HS-27A (cell line): ENCODE results near the gene CYB5R3.
"Not testable (repeated sequence)": the region's sequence is repeated elsewhere in the genome, so short reads cannot be mapped to it uniquely, and the experiment has no call there.

Experiments
- DNase-seq: peaks from one replicate; pipeline ENCODE4 v3.0.0-alpha.2; 2012; ENCODE audit warnings: low read depth, missing footprints

Gene CYB5R3

DNA sequence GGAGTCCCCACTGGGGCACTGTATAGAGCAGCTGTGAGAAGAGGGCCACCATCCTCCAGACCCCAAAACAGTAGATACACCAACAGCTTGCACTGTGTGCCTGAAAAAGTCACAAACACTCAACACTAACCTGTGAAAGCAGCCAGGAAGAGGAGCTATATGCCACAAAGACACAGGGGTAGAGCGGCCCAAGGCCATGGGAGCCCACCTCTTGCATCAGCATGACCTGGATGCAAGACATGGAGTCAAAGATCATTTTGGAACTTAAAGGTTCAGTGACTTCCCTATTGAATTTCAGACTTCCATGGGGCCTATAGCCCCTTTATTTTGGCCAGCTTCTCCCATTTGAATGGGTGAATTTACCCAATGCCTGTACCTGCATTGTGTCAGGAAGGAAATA lies 29.7 kb upstream of the CYB5R3 start:
- no peak for DNase-seq

DNA sequence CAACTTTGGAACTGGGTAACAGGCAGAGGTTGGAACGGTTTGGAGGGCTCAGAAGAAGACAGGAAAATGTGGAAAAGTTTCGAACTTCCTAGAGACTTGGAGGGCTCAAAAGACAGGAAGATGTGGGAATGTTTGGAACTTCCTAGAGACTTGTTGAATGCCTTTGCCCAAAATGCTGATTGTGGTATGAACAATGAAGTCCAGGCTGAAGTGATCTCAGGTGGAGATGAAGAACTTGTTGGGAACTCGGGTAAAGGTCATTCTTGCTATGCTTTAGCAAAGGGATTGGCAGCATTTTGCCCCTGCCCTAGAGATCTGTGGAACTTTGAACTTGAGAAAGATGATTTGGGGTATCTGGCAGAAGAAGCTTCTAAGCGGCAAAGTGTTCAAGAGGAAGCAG lies 28.7 kb upstream of the CYB5R3 start:
- DNase-seq = not testable (repeated sequence)

DNA sequence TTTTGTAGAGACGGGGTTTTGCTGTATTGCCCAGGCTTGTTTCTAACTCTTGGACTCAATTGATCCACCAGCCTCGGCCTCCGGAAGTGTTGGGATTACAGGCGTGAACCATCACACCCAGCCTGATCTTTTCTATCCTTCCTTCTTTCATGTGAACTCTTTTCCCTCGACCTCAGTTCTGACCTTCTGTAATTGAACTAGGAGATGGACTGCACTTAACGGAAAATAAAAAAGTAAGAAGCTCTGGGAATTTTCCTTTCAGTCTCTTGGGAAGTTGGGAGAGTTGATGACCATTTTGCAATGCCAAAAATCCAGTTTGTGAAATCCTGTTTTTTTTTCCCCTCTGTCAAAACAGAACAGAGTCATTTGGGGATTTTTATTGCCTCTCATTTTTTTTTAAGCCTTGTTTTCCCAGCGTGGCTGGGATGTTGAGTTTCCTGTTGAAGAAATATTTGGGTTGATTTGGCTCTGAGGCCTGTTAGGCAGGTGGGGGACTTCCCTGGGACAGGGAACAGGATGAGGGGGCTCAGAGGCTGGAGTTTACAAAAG lies 26.9 kb upstream of the CYB5R3 start:
- no peak for DNase-seq

DNA sequence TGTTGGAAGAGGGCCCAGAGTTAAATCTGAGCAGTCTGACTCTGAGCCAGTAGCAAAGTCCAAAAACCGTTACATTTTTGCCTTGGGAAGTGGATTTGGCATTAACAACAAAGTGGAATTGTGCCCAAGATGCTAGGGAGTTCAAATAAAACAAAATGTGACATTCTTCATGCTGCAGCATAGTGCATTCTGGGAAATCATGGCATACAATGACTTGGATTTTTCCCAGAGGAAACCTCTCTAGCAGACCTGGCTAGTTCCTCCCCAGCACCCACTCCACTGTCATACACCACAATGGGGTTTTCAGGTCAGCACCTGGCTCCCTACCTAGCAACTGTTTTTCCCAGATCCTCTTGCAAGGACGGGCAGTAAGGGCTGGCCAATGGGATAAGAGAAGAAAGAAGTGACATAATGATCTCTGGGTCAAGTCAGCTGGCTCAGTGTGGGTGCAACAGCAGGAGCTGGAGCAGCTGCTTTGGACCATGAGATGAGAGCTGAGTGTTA lies 24.8 kb upstream of the CYB5R3 start:
- no peak for DNase-seq

DNA sequence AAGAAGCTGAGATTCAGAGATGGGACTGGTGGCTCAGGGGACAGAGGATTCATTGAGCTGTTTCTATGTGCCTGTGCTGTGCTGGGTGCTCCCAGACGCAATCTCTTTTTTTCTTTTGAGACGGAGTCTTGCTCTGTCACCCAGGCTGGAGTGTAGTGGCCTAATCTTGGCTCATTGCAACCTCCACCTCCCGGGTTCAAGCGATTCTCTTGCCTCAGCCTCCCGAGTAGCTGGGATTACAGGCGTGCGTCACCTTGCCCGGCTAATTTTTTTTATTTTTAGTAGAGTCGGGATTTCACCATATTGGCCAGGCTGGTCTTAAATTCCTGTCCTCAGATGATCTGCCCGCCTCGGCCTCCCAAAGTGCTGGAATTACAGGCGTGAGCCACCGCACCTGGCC lies 23.9 kb upstream of the CYB5R3 start:
- DNase-seq = not testable (repeated sequence)

DNA sequence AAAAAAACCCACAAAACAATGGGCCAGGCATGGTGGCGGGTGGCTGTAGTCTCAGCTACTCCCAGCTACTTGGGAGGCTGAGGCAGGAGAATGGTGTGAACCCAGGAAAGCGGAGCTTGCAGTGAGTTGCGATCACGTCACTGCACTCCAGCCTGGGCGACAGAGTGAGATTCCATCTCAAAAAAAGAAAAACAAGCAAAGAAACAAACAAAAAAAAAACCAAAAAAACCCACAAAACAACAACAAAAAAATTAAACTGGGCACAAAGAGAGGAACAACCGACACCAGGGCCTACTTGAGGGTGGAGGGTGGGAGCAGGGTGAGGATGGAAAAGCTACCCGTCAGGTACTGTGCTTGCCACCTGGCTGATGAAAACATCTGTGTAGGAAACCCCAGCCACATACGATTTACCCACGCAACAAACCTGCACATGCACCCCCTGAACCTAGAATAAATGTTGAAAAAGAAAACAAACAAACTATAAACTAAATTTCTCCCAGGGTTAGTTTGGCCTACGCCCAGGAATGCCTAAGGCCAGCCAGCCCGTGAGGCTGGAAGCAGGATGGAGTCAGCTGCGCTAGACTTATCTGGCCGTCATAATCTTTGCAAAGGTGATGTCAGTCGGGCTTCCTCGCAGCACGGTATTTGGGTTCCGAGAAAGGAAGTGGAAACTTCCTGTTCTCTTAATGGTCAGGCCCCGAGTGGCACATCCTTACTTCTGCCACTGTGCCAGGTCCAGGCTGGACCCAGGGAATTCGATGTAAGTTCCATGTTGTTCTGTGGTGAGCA lies 21.9 kb upstream of the CYB5R3 start:
- DNase-seq = no peak

DNA sequence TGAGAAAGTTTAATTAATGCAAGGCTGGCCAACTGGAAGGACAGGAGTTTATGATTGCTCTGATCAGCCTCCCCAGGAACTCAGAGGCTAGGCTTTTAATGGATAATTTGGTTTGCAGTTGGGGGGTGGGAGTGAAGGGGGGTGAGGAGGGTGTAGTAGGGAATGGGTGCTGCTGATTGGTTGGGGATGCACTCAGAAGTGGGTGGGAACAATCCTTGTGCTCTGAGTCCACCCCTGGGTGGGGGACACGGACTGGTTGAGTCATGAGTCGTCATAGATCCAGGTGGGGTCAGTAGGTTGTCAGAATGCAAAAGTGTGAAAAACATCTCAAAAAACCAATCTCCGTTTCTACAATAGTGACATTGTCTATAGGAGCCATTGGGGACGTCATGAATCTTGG lies 20.9 kb upstream of the CYB5R3 start:
- DNase-seq = no peak

DNA sequence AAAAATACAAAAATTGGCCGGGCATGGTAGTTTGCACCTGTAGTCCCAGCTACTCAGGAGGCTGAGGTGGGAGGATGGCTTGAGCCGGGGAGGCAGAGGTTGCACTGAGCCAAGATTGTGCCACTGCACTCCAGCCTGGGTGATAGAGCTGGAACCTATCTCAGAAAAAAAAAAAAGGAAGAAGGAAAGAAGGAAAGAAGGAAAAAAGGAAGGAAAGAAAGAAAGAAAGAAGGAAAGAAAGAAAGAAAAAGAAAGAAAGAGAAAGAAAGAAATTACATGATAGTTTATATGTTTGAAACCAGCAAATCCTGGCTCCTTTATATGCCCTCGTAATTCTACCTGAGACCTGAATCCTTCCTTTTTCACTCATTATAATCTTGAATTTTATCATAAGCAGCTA lies 17.2 kb upstream of the CYB5R3 start:
- not testable (repeated sequence) for DNase-seq

DNA sequence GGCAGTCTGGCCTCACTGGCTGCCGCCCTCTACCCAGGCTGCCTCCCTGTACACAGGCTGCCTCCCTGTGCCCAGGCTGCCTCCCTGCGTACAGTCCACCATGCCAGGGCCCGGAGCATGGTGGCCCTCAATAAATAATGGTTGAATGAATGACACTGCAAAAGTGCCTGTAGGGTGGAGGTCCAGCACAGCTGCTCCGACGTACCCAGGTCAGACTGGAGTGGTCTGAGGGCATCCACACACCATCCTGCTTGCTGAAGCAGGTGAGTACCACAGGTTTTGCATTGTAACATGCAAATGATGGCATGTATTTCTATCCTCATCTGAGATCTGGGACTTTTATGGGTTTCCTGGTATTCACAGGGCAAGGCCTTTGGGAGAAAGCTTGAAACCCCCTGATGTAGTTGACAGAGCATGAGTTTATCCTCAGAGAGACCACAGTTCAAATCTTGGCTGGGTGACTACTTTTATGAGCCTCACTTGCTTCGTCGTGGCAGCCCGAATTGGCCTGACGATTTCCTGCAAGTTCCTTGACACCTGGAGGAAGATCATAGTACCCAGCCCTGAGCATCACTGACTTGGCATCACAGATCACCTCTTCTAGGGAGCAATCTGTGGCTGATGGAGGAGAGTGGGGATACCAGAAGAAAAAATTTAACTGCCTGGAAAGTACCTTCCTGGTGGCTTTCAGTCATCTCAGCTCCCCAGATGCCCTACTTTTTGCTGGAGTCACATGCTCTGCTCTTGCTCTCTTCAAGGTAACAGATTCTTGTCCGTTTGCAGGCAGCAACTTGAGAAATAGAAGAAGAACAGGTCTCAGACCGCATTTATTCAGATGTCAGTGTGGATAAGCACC lies 16.0 kb upstream of the CYB5R3 start:
- no peak for DNase-seq

DNA sequence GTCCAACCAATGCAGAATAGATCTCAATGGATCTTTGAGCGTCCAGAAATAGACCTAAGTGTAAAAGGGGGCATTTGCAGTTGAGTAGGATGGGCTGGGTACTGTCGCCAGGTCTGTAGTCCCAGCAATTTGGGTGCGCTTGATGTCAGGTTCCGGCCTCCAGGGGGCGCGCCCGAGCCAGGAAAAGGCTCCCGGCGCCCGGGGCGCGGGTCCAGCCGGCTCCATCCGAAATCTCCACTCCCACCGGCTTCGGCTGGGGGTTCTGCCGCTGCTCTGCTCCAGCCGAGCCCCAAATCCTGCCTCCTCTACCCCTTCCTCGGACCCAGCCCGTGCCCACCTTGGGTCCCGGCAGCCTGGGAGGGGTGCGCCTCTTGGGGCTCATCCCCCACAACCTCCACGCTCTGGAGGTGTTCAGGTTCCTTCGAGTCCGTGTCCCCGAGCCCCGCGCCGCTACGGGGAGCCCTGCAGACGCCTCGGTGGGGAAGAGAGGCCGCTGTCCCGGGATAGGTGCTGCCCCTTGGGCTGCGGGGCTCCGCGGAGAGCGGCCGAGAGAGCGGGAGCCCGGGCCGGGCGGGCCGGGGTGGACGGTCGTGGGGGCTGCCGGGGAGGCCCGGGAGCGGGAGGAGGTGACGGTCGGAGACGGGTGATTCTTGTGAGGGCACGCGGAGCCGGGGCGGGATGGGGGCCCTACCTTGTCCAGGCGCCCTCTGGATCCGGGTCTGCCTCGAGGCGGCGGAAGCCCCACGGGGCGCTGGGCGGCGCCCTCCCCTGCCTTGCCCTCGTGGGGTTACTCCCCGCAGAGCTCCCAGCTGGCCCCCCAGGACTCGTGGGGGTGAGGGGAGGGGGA lies 13.0 kb upstream of the CYB5R3 start:
- no peak for DNase-seq

DNA sequence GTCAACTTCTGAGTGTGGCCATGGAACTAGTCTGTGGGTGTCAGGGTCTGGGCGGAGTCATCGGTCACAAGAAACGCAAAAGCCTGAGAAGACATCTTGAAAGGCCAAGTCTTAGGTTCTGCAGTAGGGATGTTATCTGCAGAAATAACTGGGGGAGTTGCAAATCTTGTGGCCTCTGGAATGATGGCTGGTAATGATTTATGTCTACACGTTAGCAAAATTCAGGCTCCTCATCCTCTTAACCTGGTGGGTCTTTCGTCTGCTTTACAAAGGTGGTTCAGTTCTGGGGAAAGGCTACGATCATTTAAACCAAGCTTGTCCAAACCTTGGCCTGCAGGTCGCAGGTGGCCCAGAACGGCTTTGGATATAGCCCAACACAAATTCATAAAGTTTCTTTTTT lies 7.4 kb upstream of the CYB5R3 start:
- DNase-seq = no peak

DNA sequence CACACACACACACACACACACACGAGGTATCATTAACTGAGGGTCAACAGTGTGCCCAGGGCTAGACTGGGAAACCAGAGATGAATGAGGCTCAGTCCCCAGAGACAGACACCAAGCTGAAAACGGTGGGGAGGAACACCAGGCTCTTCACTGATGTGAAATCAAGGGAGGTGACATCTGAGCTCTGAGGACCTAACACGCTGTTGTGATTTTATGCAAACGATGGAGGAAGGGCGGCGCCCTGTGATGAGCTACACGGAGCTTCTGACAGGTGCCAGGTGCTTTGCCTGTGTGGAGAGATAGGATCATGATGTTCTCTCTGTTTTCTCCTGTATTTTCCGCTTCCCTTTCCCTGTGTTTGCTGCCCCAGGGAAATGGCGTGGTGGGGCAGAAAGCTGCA lies 6.5 kb upstream of the CYB5R3 start:
- no peak for DNase-seq

DNA sequence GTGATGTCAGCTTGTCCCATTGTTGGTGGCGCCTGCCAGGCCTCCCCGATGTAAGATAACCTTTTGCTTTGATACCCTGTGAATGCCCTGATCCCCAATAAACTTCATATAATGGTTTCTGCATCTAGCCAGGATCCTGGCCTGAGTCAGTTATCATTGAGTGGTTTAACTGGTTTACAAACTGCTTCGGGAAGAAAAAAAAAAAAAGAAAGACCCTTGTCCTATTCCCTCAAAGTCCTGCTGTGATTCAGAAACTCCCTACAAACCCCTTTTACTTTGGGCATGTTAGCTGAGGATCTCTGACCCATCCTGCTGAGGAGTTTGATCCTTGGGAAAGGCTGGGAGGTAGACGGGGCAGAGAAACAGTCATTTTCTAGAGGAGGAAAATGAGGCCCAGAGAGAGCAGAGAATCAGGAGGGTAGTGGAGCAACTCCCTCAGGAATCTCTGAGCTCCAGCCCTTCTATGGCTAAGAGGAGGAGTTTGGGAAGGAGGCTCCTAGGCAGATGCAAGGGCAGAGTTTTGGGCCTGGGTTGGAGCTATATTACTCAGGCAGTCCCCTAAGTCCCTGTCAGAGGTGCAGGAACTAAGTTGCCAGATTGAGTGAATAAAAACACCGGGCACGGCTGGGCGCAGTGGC lies 5.4 kb upstream of the CYB5R3 start:
- DNase-seq = no peak

DNA sequence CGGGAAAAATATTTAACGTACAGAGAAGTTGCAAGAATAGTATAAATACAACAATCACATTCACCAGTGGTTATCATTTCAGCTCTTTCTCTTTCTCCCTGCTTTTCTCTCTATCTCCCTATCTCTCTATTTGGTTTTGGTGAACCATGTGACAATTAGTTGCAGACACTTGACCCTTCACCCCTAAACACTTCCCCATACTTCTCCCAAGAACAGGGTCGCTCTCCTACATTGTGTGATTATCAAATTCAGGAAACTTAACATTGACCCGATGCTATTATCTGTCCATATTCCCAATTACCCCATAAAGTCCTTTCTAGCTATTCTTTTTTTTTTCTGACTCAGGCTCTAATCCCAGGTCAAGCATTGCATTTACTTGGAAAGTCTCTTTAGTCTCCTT lies 4.8 kb upstream of the CYB5R3 start:
- DNase-seq = no peak

DNA sequence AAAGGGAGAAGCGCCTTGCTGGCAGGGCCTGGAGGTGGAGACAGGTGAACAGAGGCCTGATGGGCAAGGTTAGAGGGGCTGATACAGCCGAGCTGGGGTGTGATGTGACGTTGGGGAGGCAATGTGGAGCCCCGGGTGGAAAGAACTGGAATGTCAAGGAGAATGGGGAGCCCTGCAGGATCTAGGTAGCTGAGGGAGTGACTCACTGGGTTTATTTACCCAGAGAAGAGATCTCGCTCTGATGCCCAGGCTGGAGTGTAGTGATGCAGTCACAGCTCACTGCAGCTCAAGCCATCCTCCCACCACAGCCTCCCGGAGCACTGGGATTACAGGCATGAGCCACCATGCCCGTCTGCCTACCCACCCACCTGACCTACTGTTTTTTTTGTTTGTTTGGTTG lies 1.9 kb upstream of the CYB5R3 start:
- DNase-seq = no peak

DNA sequence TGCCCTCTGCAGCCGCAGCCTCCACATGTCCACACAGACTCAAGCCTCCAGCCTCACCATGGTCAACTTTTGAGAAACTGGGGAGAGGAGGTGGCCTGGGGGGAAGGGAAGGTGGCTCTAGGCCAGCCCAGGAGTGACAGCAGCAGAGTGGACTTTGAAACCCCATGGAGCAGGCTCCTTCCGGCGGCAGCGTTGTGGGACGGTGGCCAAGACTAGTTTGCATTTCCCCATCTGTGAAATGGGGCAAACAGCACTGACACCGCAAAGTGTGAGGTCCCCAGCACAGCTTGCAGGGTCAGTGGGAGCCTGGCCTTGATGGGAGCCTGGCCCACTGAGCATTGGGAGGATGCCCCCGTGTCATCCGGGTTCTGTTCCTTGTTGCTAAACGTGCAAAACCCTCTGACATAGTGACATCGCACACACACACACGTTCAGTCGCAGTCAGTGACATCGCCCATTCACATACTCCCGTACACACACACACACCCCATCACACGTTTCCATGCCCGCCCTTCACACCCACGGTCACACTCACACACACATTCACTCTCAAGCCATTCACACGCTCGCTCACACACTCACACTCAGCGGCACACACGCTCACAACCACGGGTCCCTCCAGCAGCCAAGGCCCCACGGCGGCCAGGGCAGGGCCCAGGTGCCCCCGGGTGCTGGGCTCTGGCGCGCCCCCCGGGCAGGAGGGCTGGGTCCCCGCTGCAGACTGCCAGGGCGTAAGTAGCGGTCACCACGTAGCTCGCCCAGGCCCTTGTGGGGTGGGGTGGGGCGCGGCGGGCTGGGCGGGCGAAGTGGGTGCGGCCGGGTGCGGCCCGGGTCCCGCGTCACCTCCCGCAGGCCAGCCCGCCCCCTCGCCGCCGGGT lies 585 bp downstream of the CYB5R3 start:
- DNase-seq = no peak

DNA sequence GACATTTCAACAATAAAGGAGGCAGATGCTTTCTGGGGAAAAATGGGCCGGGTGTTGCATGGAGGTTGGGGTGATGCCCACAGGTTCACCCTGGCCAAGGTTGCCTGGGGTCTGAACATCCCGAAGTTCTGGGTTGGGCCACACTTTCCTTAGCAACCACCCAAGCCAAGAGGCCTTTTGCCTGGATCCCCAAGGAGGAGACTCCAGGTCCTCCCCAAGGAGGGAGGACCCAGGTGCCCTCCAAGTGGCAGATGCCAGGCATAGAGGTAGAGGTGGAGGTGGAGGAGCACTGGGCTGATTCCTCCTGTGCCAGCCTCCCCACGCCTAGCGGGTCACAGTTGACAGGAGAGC lies 1.2 kb downstream of the CYB5R3 start:
- no peak for DNase-seq

DNA sequence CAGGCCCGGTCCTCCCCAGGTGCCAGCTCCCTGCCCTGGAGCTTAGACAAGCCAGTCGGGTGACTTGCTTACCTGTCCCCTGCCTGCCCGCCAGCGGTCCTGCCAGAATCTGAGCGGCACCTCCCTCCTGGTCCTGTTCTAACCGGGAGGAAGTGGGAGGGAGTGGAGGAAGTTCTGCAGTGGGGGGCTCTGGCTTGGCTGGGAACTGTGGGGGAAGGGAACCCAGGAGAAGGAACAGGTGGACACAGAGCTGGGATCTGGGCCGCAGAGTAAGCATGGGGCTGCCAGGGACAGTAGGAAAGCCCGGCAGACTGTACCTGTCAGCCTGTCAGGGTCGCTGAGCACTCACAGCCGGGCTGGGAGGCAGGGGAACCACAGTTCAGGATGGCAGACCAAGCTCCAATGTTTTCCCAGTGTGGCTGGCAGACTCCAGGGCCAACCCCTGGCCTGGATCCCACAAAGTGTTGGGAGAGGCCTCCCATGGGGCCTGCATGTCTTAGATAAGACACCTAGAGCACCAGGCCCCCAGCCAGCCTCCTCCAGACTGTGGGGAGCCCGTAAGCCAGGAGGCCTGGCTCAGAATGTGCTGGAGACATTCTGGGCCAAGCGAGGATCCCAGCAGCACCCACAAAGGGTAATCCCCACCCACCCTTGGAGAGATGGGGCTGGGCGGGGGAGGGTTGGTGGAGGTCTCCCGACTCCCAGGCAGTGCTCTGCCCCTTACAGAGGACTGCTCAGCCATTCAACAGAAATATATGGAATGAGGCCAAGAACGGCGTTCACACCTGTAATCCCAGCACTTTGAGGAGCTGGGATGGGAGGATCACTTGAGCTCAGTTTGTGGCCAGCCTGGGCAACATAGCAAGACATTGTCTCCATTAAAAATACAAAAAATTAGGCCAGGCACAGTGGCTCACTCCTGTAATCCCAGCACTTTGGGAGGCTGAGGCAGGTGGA lies 2.3 kb downstream of the CYB5R3 start:
- no peak for DNase-seq

DNA sequence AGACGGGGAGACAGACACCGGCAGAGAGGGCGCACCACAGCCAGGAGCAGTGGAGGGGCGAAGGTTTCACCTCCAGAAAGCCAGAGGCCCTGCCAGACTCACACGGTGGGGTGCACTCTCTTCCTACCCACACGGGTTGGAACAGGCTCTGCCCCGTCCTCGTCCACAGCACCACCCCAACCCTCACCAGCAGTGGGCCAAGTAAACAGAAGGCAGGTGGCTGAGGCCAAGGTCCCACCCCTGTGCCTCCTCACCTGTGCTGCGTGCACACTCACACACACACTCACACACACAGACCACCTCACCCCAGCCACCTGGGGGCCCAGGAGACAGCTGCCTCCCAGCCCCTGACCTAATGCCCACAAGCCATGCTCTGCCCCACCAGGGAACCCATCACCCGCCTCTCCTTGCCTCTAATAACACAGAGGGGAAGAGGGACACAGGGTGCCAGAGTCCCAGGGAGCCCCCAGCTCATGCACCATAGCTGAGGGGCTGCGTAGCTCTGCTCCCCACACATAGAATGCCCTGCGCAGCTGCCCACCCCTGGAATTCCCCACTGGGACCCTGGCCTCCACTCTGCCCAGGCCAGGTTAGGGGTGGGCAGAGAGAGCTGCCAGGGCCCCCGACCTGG lies 3.1 kb downstream of the CYB5R3 start:
- DNase-seq = no peak
